Measurements from ENCODE around the gene CSNK2A1.

DNA sequence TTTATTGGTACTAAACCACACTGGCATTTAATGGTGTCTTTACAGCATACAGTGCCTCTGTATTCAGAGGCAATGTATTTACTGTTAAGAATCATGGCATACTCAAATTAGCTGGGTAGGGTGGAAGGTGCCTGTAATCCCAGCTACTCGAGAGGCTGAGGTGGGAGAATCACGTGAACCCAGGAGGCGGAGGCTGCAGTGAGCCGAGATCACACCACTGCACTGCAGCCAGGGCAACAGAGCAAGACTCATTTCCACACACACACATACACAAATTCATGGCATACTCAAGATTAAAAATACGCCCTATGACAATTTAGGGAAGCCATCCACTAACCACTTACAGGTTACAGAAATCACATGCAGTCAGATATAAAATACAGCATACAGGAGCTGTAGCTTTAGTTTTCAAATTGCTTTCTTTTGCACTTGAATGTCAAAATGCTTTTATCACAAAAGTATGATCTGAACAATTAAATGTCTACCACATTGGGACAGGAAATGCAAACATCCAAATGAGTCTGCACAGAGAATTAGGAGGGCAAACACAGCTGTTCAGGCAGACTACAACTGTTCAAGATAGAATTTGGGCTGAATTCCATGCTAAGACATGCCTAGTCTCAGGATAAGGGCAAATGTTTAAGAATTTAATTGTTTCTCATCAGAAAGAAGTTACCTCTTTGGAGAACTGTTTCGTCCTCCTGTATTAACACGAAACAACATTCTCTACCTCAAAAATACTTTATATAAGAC, 36.4 kb downstream of the CSNK2A1 start:
- TF ChIP-seq POLR2A (IDR thresholded peaks at IDR 0.05) = no peak
- no peak for TF ChIP-seq EP300 (IDR thresholded peaks at IDR 0.05)
- TF ChIP-seq, protein P1, sequence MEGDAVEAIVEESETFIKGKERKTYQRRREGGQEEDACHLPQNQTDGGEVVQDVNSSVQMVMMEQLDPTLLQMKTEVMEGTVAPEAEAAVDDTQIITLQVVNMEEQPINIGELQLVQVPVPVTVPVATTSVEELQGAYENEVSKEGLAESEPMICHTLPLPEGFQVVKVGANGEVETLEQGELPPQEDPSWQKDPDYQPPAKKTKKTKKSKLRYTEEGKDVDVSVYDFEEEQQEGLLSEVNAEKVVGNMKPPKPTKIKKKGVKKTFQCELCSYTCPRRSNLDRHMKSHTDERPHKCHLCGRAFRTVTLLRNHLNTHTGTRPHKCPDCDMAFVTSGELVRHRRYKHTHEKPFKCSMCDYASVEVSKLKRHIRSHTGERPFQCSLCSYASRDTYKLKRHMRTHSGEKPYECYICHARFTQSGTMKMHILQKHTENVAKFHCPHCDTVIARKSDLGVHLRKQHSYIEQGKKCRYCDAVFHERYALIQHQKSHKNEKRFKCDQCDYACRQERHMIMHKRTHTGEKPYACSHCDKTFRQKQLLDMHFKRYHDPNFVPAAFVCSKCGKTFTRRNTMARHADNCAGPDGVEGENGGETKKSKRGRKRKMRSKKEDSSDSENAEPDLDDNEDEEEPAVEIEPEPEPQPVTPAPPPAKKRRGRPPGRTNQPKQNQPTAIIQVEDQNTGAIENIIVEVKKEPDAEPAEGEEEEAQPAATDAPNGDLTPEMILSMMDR (IDR thresholded peaks at IDR 0.05) = no peak
